ENCODE results near the gene RHOU. TPM values are rescaled to one million over a fixed set of nuclear protein-coding genes. Genes with fewer than 3 reads are reported as not detected.

Gene RHOU
- total and polyA plus RNA-seq, 2 experiments from 2014 or later, result 0.95 to 4.4 TPM

DNA sequence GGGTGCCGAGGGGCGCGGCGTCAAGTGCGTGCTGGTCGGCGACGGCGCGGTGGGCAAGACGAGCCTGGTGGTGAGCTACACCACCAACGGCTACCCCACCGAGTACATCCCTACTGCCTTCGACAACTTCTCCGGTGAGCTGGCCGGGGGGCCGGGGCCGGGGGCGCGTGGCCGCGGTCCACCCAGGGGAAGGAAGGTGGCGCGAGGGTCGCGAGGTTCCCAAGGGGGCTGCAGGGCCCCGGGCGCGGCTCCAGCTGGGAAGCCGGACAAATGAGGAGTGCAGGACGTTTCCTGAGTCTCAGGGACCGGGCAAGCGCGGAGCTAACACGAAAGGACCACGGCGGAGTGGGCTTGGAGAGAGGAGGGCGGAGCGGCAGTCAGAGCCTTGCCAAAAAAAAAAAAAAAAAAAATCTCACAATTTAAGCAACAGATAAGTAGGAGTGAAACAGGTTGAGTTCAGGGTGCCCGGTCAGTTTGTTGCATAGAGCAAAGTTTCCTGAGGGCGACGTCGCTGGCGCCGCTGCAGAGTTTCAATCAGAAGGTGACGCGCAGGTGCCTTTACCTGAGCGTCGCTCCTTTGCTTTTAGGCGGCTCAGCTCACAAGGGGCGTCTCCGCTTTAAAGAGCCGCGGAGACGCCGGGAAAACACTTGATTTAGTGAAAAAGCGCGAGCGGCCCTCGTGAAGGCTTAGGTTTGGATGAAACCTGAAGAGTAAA is 750 bp downstream of the RHOU start:
- Mint-ChIP-seq H3K36me3 (ENCODE audit: low read depth) (peaks cover 4% of the 10 kb centered on the region; the same call in 2 of the 3 replicates), H3K27me3 (ENCODE audit: insufficient read depth, low read depth, poor library complexity) (peaks cover 23% of the 10 kb centered on the region), H3K4me1 (peaks cover 11% of the 10 kb centered on the region; the same call in 2 of the 3 replicates), H3K27ac (no peak overlapping the region), H3K4me3 (peak overlapping the region; percentile 81), H3K9me3 (no peaks in the 10 kb centered on the region; the same call in 2 of the 3 replicates)
- DNase-seq (ENCODE audit: low spot score) (peak; percentile 74), ATAC-seq (peak; percentile 53)
- H3K79me2 ChIP-seq (replicated peaks; ENCODE audit: insufficient read depth), result no peaks in the 10 kb centered on the region
- H3K4me3 ChIP-seq, result peak overlapping the region; percentile 73
- no peak overlapping the region for H3K27ac ChIP-seq (ENCODE audit: low read depth)
- H3K27me3 ChIP-seq (ENCODE audit: insufficient read depth), result peaks cover 56% of the 10 kb centered on the region
- H3K36me3 ChIP-seq (ENCODE audit: insufficient read depth), result no peaks in the 10 kb centered on the region
- H3F3A ChIP-seq (replicated peaks; ENCODE audit: low read depth), result no peaks in the 10 kb centered on the region; the same call in 1 of the 2 replicates
- peak overlapping the region; percentile 94 for H3K4me2 ChIP-seq
- no peaks in the 10 kb centered on the region for H4K20me1 ChIP-seq (replicated peaks; ENCODE audit: insufficient read depth)
- peaks cover 14% of the 10 kb centered on the region for H3K4me1 ChIP-seq (ENCODE audit: insufficient read depth)
- TF ChIP-seq ZNF462 (CRISPR knock-in tag; IDR thresholded peaks at IDR 0.05) (no peak), ZNF331 (CRISPR knock-in tag; IDR thresholded peaks at IDR 0.05; ENCODE audit: low read depth) (no peak), ZNF114 (CRISPR knock-in tag; IDR thresholded peaks at IDR 0.05) (no peak), CTCF (conservative IDR thresholded peaks at IDR 0.05; ENCODE audit: low read depth in 2 of 2) (no peak)
- H3K9me2 ChIP-seq (ENCODE audit: insufficient read depth), result no peaks in the 10 kb centered on the region
- peak overlapping the region; percentile 69 for H2AFZ ChIP-seq
